GM12878 (cell line): Measurements from ENCODE around the gene MAP4K4. TPM values are rescaled to one million over a fixed set of nuclear protein-coding genes. Genes with fewer than 3 reads are reported as not detected.
A peak's percentile ranks its signal among the peaks of the same experiment; 100 is the strongest.
"Not testable (repeated sequence)": the region's sequence is repeated elsewhere in the genome, so short reads cannot be mapped to it uniquely, and the experiment has no call there.

Experiments used
- ATAC-seq: fragments of 200-7000 bp; cut with Tn5 transposase; 3 replicates; pipeline ENCODE4 v1.9.1; 2020; ENCODE audit warnings: mild to moderate bottlenecking, moderate library complexity
- BruUV-seq: library from RNA; stranded (reverse); fragments of 400-500 nt; replicated peaks from 2 replicates; lab custom pipeline; 2021; lab: Mats Ljungman, UMichigan
- CTCF ChIA-PET: fragments of 300-600 bp; sonication (Branson Sonifier 250); formaldehyde crosslinking; extraction: SDS; loops from one replicate; lab custom pipeline; 2021; ENCODE audit warnings: inconsistent platforms; lab: Yijun Ruan, JAX
- POLR2A ChIA-PET: fragments of 350-600 bp; formaldehyde crosslinking; extraction: SDS; loops from one replicate; lab custom pipeline; 2021; ENCODE audit warnings: inconsistent platforms; lab: Charles Lee
- RAD21 ChIA-PET: fragments of 300-600 bp; sonication (Branson Sonifier 250); formaldehyde crosslinking; loops from one replicate; lab custom pipeline; 2023; ENCODE audit warnings: antibody characterized with exemption; ENCODE audit not compliant: unreplicated experiment; lab: Charles Lee
- SMC1A ChIA-PET: fragments of 300-600 bp; sonication (Branson Sonifier 250); formaldehyde crosslinking; loops from one replicate; lab custom pipeline; 2023; ENCODE audit not compliant: unreplicated experiment, uncharacterized antibody; lab: Charles Lee
- DNase-seq: peaks from one replicate; pipeline ENCODE4 v3.0.0-alpha.2; 2011; ENCODE audit warnings: low read depth, low spot score
- FAIRE-seq: peaks from 3 replicates; lab custom pipeline; 2011; peaks lifted over from hg19 to GRCh38; lab: Jason Lieb, UNC
- H2AFZ ChIP-seq: 2 replicates; pipeline ENCODE4 v1.6.0; 2011; ENCODE audit warnings: low read depth, low read length, control low read depth; ENCODE audit not compliant: control insufficient read depth
- H3K27ac ChIP-seq: 2 replicates; pipeline ENCODE4 v1.5.1; 2011; ENCODE audit warnings: control low read depth; ENCODE audit not compliant: control insufficient read depth, insufficient read depth
- H3K27me3 ChIP-seq, 2 experiments: replicated peaks in 1 of 2; 2 replicates each; pipeline versions ENCODE4 v1.6.0 to v1.6.1; 2011; ENCODE audit warnings: low read length in 1 of 2; ENCODE audit not compliant: control insufficient read depth in 2 of 2, insufficient read depth in 2 of 2
- H3K36me3 ChIP-seq, 2 experiments: 2 replicates each; pipeline ENCODE4 v1.5.1; 2011; ENCODE audit warnings: low read length in 1 of 2; ENCODE audit not compliant: control insufficient read depth in 2 of 2, insufficient read depth in 2 of 2
- H3K4me1 ChIP-seq: 2 replicates; pipeline ENCODE4 v1.6.1; 2011; ENCODE audit warnings: mild to moderate bottlenecking, low read length, moderate library complexity, mixed read lengths; ENCODE audit not compliant: control insufficient read depth, insufficient read depth
- H3K4me2 ChIP-seq: 2 replicates; pipeline ENCODE4 v1.6.0; 2011; ENCODE audit warnings: control low read depth; ENCODE audit not compliant: control insufficient read depth, insufficient read depth
- H3K4me3 ChIP-seq: fragments of 200-600 bp; sonication (generic); 2 replicates; pipeline ENCODE4 v1.5.1; 2016
- H3K79me2 ChIP-seq: 2 replicates; pipeline ENCODE4 v1.6.0; 2011; ENCODE audit warnings: low read length; ENCODE audit not compliant: control insufficient read depth, insufficient read depth
- H3K9ac ChIP-seq: 2 replicates; pipeline ENCODE4 v1.8.0; 2011; ENCODE audit warnings: low read length, control low read depth, mixed read lengths; ENCODE audit not compliant: control insufficient read depth, insufficient read depth
- H3K9me3 ChIP-seq: replicated peaks from 3 replicates; pipeline ENCODE4 v1.5.1; 2011; ENCODE audit warnings: mild to moderate bottlenecking, low read length; ENCODE audit not compliant: control insufficient read depth, insufficient read depth
- H4K20me1 ChIP-seq: 2 replicates; pipeline ENCODE4 v1.6.0; 2011; ENCODE audit not compliant: control insufficient read depth, insufficient read depth
- IKZF1 ChIP-seq: fragments of 450-650 bp; conservative IDR thresholded peaks from 2 replicates; pipeline ENCODE4 v1.6.1; 2017; ENCODE audit warnings: antibody characterized with exemption, mild to moderate bottlenecking
- NFYA ChIP-seq: IDR thresholded peaks from 2 replicates; pipeline ENCODE4 v1.6.1; 2011; ENCODE audit warnings: low read depth, mild to moderate bottlenecking, low read length, improper control_type of control experiment, borderline replicate concordance
- WGBS: methylation state at CpG from one replicate; pipeline ENCODE4 v1.1.6; 2016; ENCODE audit warnings: low lambda C conversion rate; ENCODE audit not compliant: insufficient replicate concordance, insufficient coverage; ENCODE audit errors: missing lambda C conversion rate; 5-methylcytosine and 5-hydroxymethylcytosine counted together
- in situ Hi-C: fragments of 300-500 bp; cut with MboI; formaldehyde crosslinking; loops from 9 replicates; pipeline ENCODE4 v1.14.3; 2018; ENCODE audit warnings: mixed read lengths
- intact Hi-C: fragments of 100-400 bp; cut with micrococcal nuclease; formaldehyde crosslinking; loops from one replicate; pipeline ENCODE4 v1.14.2; 2022; ENCODE audit not compliant: unreplicated experiment
- polyA plus RNA-seq, 11 experiments: library from polyadenylated mRNA; depleted of rRNA in 4 of 11; unstranded in 6 of 11; stranded (reverse) in 5 of 11; fragments of >200 nt; fragmentation: Nextera tagmentation in 4 of 11; fragmentation: Illumina TruSeq in 1 of 11; extraction: Ambion mirVana in 4 of 11; extraction: Trizol in 1 of 11; gene quantifications; 1 replicate in 1 of 11; 2 replicates in 10 of 11; pipeline versions ENCODE4 v1.2.1 to v1.2.3, GENCODE V29; 2011 to 2016; ENCODE audit warnings: inconsistent platforms in 2 of 11, missing spikeins in 2 of 11, low read depth in 1 of 11
- total RNA-seq, 4 experiments: library from RNA; depleted of rRNA in 3 of 4; stranded (reverse); fragments of >200 nt in 3 of 4; fragmentation: Illumina TruSeq in 1 of 4; extraction: Trizol in 1 of 4; gene quantifications; 2 replicates each; pipeline versions ENCODE4 v1.2.1 to v1.2.3, GENCODE V29; 2013 to 2021

Gene MAP4K4
- total and polyA plus RNA-seq, 10 of the 15 experiments (the other 5 are each of a cell fraction or from before 2014, with no cell fraction given): 1.9 to 50.4 (median 9.7) TPM

DNA sequence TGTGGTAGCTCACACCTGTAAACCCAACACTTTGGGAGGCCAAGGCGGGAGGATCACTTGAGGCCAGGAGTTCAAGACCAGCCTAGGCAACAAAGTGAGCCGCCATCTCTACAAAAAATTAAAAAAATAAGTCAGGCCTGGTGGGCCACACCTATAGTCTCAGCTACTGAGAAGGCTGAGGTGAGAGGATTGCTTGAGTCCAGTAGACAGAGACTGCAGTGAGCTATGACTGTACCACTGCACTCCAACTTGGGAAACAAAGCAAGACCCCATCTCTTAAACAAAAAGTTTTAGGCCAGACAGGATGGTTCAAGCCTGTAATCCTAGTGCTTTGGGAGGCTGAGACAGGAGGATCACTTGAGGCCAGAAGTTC is 224.4 kb downstream of the MAP4K4 start:
- intact Hi-C loops: no loop called here
- H3K9ac ChIP-seq: no peak overlapping the region
- no peaks in the 10 kb centered on the region for H3K27me3 ChIP-seq
- no peaks in the 10 kb centered on the region for H4K20me1 ChIP-seq
- H3K4me3 ChIP-seq: no peak overlapping the region
- no peak overlapping the region for H2AFZ ChIP-seq
- H3K27ac ChIP-seq: no peak overlapping the region
- TF ChIP-seq IKZF1: 0 out of 2 replicates have a peak, but pooled peaks have one; percentile 5
- TF ChIP-seq NFYA: no peak
- in situ Hi-C loops: no loop called here
- POLR2A ChIA-PET: no interaction called here
- CTCF ChIA-PET: interaction anchor here (0.7 kb wide), 1 partner anchor 84 kb away, joined by 3 read pairs; no protein-coding TSS in a partner anchor
- no peaks in the 10 kb centered on the region for H3K36me3 ChIP-seq
- H3K9me3 ChIP-seq: peaks cover 6% of the 10 kb centered on the region; the same call in 1 of the 3 replicates
- FAIRE-seq (no peak), DNase-seq (no peak), ATAC-seq (no peak; the same call in 2 of the 3 replicates)
- WGBS: 30% methylated on average over 2 of the region's 2 CpGs
- no TSS peak for BruUV-seq
- H3K4me2 ChIP-seq: no peak overlapping the region
- RAD21 ChIA-PET: interaction anchor here (0.9 kb wide), 1 partner anchor 36 kb away, joined by 4 read pairs; no protein-coding TSS in a partner anchor
- no peaks in the 10 kb centered on the region for H3K79me2 ChIP-seq
- SMC1A ChIA-PET: interaction anchor here (1.5 kb wide), 1 partner anchor 37 kb away, joined by 5 read pairs; no protein-coding TSS in a partner anchor
- H3K4me1 ChIP-seq: no peaks in the 10 kb centered on the region

- intact Hi-C loops, RAD21 ChIA-PET: not testable (repeated sequence)
These were observed 226.8 kb downstream of the MAP4K4 start for GRCh38 chr2:101924311-101924710.

More at GRCh38 chr2:101924311-101924710, 226.8 kb downstream of the MAP4K4 start:
- ATAC-seq, H2AFZ ChIP-seq, CTCF ChIA-PET, H3K9me3 ChIP-seq, FAIRE-seq, H3K27ac ChIP-seq, H3K4me1 ChIP-seq, H3K9ac ChIP-seq, H4K20me1 ChIP-seq, H3K4me3 ChIP-seq, H3K36me3 ChIP-seq, POLR2A ChIA-PET, H3K27me3 ChIP-seq, H3K79me2 ChIP-seq, in situ Hi-C loops, H3K4me2 ChIP-seq, DNase-seq, BruUV-seq: not testable (repeated sequence)
- SMC1A ChIA-PET: interaction anchor here (0.6 kb wide), 1 partner anchor 23 kb away, joined by 3 read pairs; no protein-coding TSS in a partner anchor
